Measurements from ENCODE around the gene ZNF207.

The ZNF207 gene

GRCh38 chr17:32335687-32336086 is 14.3 kb upstream of the ZNF207 start:
- TF ChIP-seq CTCF (IDR thresholded peaks at IDR 0.05) = no peak
- no peak overlapping the region for H3K27ac ChIP-seq
- H3K4me1 ChIP-seq (ENCODE audit: control insufficient read depth in 1 of 2, insufficient read depth in 1 of 2, low read depth in 1 of 2, low read length in 1 of 2) = peaks cover 14 to 15% of the 10 kb centered on the region in 2 experiments
- H3K36me3 ChIP-seq = peaks cover 13% of the 10 kb centered on the region
- no peaks in the 10 kb centered on the region for H3K27me3 ChIP-seq
- no peak overlapping the region for H3K4me3 ChIP-seq (ENCODE audit: low read depth in 1 of 2, low read length in 1 of 2)
- no peaks in the 10 kb centered on the region for H3K9me3 ChIP-seq

- peaks cover 10% of the 10 kb centered on the region for H3K36me3 ChIP-seq
- H3K27me3 ChIP-seq = no peaks in the 10 kb centered on the region
- H3K27ac ChIP-seq = peak overlapping the region; percentile 73
- H3K4me1 ChIP-seq (ENCODE audit: control insufficient read depth in 1 of 2, insufficient read depth in 1 of 2, low read depth in 1 of 2, low read length in 1 of 2) = peaks cover 17% of the 10 kb centered on the region in 2 experiments
- H3K4me3 ChIP-seq (ENCODE audit: low read depth in 1 of 2, low read length in 1 of 2) = peak overlapping the region; percentile 69 to 71
- H3K9me3 ChIP-seq = no peaks in the 10 kb centered on the region
- no peak for TF ChIP-seq CTCF (IDR thresholded peaks at IDR 0.05)
Measured at GRCh38 chr17:32341141-32341856, 8.7 kb upstream of the ZNF207 start.

GRCh38 chr17:32341857-32342602 is 7.9 kb upstream of the ZNF207 start, which contains the start of gene C17orf75:
C17orf75 (minus strand) TSS chr17:32342173; CDS start chr17:32342139, 34 bp downstream.
- peak within 1 kb of the TSS; percentile 69 to 71 for H3K4me3 ChIP-seq (ENCODE audit: low read depth in 1 of 2, low read length in 1 of 2)
- peak within 1 kb of the TSS; percentile 73 for H3K27ac ChIP-seq
- TF ChIP-seq CTCF (IDR thresholded peaks at IDR 0.05) = no peak
- H3K4me1 ChIP-seq (ENCODE audit: control insufficient read depth in 1 of 2, insufficient read depth in 1 of 2, low read depth in 1 of 2, low read length in 1 of 2) = peaks cover 17% of the 10 kb centered on the region in 2 experiments
- peaks cover 3% of the 10 kb centered on the region for H3K36me3 ChIP-seq
- H3K9me3 ChIP-seq = no peaks in the 10 kb centered on the region
- no peaks in the 10 kb centered on the region for H3K27me3 ChIP-seq

- Histone ChIP-seq H3K27me3 (no peaks in the 10 kb centered on the region), H3K4me3 (ENCODE audit: low read depth in 1 of 2, low read length in 1 of 2) (peak overlapping the region; percentile 69 to 71), H3K27ac (peak overlapping the region; percentile 73), H3K36me3 (no peaks in the 10 kb centered on the region), H3K9me3 (no peaks in the 10 kb centered on the region), H3K4me1 (ENCODE audit: control insufficient read depth in 1 of 2, insufficient read depth in 1 of 2, low read depth in 1 of 2, low read length in 1 of 2) (peaks cover 17% of the 10 kb centered on the region in 2 experiments)
- no peak for TF ChIP-seq CTCF (IDR thresholded peaks at IDR 0.05)
Measured at GRCh38 chr17:32342603-32343325, 7.2 kb upstream of the ZNF207 start.

GRCh38 chr17:32345951-32346600 is 3.9 kb upstream of the ZNF207 start:
- Histone ChIP-seq H3K27me3 (no peaks in the 10 kb centered on the region), H3K4me3 (ENCODE audit: low read depth in 1 of 2, low read length in 1 of 2) (no peak overlapping the region), H3K27ac (no peak overlapping the region), H3K36me3 (no peaks in the 10 kb centered on the region), H3K9me3 (no peaks in the 10 kb centered on the region), H3K4me1 (ENCODE audit: control insufficient read depth in 1 of 2, insufficient read depth in 1 of 2, low read depth in 1 of 2, low read length in 1 of 2) (peaks cover 24 to 30% of the 10 kb centered on the region in 2 experiments)
- no peak for TF ChIP-seq CTCF (IDR thresholded peaks at IDR 0.05)
